ENCODE results near the gene ATP13A1.

ATP13A1 gene

DNA sequence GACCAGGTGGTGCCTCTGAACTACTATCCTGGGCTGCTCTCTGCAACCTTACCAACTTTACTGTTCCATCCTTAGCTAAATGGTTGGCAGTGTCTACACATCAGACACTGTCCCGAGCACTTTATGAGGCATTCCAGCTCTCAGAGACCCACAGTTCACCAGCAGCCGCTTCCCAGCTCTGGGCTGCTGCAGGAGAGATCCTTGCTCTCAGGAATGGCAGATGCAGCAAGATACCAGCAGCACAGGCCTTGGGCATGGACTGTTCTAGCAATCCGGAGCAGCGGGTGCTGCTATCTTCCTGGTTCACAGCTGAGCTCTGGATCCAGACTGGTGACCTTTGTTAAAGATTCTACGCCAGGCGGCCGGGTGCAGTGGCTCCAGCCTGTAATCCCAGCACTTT is 32.1 kb downstream of the ATP13A1 start:
- TF ChIP-seq, protein P1, sequence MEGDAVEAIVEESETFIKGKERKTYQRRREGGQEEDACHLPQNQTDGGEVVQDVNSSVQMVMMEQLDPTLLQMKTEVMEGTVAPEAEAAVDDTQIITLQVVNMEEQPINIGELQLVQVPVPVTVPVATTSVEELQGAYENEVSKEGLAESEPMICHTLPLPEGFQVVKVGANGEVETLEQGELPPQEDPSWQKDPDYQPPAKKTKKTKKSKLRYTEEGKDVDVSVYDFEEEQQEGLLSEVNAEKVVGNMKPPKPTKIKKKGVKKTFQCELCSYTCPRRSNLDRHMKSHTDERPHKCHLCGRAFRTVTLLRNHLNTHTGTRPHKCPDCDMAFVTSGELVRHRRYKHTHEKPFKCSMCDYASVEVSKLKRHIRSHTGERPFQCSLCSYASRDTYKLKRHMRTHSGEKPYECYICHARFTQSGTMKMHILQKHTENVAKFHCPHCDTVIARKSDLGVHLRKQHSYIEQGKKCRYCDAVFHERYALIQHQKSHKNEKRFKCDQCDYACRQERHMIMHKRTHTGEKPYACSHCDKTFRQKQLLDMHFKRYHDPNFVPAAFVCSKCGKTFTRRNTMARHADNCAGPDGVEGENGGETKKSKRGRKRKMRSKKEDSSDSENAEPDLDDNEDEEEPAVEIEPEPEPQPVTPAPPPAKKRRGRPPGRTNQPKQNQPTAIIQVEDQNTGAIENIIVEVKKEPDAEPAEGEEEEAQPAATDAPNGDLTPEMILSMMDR (IDR thresholded peaks at IDR 0.05), result no peak
- Histone ChIP-seq H3K27ac (no peak overlapping the region), H3K36me3 (peaks cover 93% of the 10 kb centered on the region), H3K9me3 (peaks cover 5% of the 10 kb centered on the region), H3K4me1 (ENCODE audit: control insufficient read depth in 1 of 2, insufficient read depth in 1 of 2, low read depth in 1 of 2, low read length in 1 of 2) (peaks cover 18 to 25% of the 10 kb centered on the region in 2 experiments), H3K27me3 (no peaks in the 10 kb centered on the region), H3K4me3 (ENCODE audit: low read depth in 1 of 2, low read length in 1 of 2) (no peak overlapping the region)

DNA sequence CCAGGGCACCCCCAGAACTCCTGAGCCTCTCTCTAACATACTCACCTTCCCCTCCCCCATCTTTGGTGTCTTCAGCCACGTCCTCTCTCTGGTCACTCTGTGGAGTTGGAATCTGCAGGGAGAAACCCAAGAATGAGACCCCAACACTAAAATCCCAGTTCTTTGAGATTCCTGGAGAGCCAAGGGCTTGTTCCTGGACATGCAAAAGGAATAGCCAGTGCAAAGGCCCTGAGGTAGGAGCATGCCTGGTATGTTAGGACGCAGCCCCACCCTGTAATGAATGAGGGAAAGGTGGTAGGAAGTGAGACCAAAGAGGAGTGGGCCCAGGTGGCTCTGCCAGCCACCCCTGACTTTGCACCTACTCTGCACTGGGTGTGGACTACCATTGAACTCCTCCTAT is 33.0 kb downstream of the ATP13A1 start:
- Histone ChIP-seq H3K27ac (no peak overlapping the region), H3K4me3 (ENCODE audit: low read depth in 1 of 2, low read length in 1 of 2) (no peak overlapping the region), H3K4me1 (ENCODE audit: control insufficient read depth in 1 of 2, insufficient read depth in 1 of 2, low read depth in 1 of 2, low read length in 1 of 2) (peaks cover 18 to 25% of the 10 kb centered on the region in 2 experiments), H3K27me3 (no peaks in the 10 kb centered on the region), H3K36me3 (peaks cover 90% of the 10 kb centered on the region), H3K9me3 (peaks cover 5% of the 10 kb centered on the region)
- TF ChIP-seq, protein P1 (IDR thresholded peaks at IDR 0.05), result no peak

DNA sequence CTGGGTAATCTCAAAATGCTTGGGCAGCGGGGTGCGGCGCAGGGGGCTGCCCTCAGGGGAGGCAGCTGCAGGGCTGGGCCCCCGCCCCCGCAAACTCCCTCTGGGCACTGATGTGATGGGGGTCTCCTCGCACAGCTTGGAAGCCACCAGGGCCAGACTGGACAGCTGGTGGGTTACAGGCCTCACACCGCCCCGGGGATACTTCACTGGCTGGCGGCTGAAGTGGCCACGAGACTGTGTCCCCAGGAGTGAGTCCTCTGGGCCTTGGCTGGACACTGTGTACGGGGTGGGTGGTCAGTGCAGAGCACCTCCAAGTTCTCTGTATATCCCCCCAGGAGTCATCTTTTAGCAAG is 33.4 kb downstream of the ATP13A1 start:
- H3K4me3 ChIP-seq (ENCODE audit: low read depth in 1 of 2, low read length in 1 of 2), result no peak overlapping the region
- peaks cover 90% of the 10 kb centered on the region for H3K36me3 ChIP-seq
- H3K9me3 ChIP-seq, result peaks cover 3% of the 10 kb centered on the region
- no peaks in the 10 kb centered on the region for H3K27me3 ChIP-seq
- H3K27ac ChIP-seq, result no peak overlapping the region
- H3K4me1 ChIP-seq (ENCODE audit: control insufficient read depth in 1 of 2, insufficient read depth in 1 of 2, low read depth in 1 of 2, low read length in 1 of 2), result peaks cover 18 to 25% of the 10 kb centered on the region in 2 experiments
- TF ChIP-seq, protein P1 (IDR thresholded peaks at IDR 0.05), result no peak

DNA sequence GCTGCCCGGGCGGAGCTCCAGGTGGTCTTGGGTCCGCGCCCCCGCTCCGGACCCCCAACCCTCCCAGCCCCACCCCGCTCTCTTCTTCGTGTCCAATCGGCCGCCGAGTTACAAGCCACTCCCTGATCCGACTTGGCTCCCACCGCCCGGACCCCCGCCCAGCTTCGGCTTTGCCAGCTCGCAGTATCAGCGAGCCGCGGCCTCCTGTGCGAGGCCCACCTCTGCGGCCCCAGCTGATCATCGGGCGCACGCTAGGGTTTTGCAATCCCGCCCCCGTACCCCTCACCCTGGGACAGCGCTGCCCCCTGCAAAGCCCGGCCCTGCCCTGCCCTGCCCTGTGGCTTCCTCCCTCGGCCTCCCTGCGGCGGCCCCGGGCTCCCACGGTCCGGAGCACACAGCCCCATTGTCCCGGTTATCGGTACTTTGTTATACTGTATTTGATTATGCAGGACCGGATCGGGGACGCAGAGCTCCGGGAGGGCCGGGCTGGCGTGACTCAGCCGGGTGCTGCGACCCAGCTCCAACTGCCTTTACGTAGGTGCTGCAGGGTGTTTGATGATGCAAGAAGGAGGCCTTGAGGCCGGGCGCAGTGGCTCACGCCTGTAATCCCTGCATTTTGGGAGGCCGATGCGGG is 34.9 kb downstream of the ATP13A1 start:
- peaks cover 18 to 25% of the 10 kb centered on the region in 2 experiments for H3K4me1 ChIP-seq (ENCODE audit: control insufficient read depth in 1 of 2, insufficient read depth in 1 of 2, low read depth in 1 of 2, low read length in 1 of 2)
- H3K27ac ChIP-seq, result peak overlapping the region; percentile 42
- TF ChIP-seq, protein P1 (IDR thresholded peaks at IDR 0.05), result no peak
- no peaks in the 10 kb centered on the region for H3K27me3 ChIP-seq
- peaks cover 90% of the 10 kb centered on the region for H3K36me3 ChIP-seq
- H3K4me3 ChIP-seq (ENCODE audit: low read depth in 1 of 2, low read length in 1 of 2), result peak overlapping the region; percentile 53 to 59
- no peaks in the 10 kb centered on the region for H3K9me3 ChIP-seq

DNA sequence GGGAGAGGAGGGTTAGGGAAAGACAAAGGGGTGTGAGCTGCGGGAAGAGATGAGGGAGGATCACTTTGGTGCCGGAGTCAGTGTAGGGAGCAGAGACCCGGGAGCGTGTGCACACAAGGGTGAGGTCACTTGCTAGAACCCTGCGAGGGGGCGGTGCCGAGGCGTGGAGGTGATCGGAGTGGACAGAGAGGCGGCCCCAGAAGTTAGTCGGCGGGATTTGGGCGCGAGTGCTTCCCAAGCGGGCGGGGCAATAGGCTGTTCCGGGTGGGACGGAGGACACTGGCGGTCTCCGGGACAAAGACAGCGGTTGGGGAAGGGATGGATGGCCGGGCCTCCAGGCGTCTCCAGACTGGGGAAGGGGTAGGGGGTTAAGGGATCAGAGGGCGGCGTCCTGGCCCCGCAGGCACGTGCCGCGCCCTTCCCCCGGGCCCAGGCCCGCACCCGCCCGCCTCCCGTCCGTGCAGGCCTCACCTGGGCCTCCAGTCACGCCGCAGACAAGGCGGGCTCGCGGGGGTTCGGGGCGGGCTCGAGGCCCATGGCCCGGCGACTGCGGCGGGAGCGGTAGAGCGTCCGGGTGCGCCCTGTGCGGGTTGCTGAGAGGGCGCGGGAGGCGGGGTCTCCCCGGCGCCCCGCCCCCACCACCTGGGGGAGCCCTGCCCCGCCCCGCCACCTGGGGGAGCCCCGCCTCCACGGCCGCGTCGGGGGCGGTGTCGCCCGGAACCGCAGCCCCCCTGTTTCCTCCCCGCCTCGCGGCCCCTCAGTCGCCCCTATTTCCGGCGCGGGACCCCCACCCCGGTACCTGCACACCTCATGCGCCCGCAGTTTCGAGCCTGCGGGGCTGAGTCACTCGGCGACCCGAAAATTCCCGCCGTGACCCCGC is 35.6 kb downstream of the ATP13A1 start, which contains the start of gene LPAR2:
LPAR2 (minus strand) TSS at position 600 of the 880 bp plus-strand sequence. CDS start 945 bp downstream, outside the sequence.
- Histone ChIP-seq H3K4me3 (ENCODE audit: low read depth in 1 of 2, low read length in 1 of 2) (peak within 1 kb of the TSS; percentile 53 to 59), H3K27ac (peak within 1 kb of the TSS; percentile 42)
- TF ChIP-seq, protein P1 (IDR thresholded peaks at IDR 0.05), result no peak

More for the DNA sequence above, 35.6 kb downstream of the ATP13A1 start, which contains the start of gene LPAR2:
- peaks cover 90% of the 10 kb centered on the region for H3K36me3 ChIP-seq
- H3K27me3 ChIP-seq, result no peaks in the 10 kb centered on the region
- no peaks in the 10 kb centered on the region for H3K9me3 ChIP-seq
- peaks cover 18 to 25% of the 10 kb centered on the region in 2 experiments for H3K4me1 ChIP-seq (ENCODE audit: control insufficient read depth in 1 of 2, insufficient read depth in 1 of 2, low read depth in 1 of 2, low read length in 1 of 2)

All from neutrophil (primary cell).